HEK293T (cell line): ENCODE results near the gene NWD2.

Source experiments
- CTCF ChIA-PET: fragments of 350-600 bp; formaldehyde crosslinking; extraction: SDS; loops from one replicate; lab custom pipeline; 2021; ENCODE audit warnings: antibody characterized with exemption, inconsistent platforms; lab: Yijun Ruan, JAX
- POLR2A ChIA-PET: fragments of 350-600 bp; formaldehyde crosslinking; extraction: SDS; loops from one replicate; lab custom pipeline; 2020; ENCODE audit warnings: antibody characterized with exemption, inconsistent platforms; lab: Yijun Ruan, JAX
- DNase-seq: peaks from one replicate; pipeline ENCODE4 v3.0.0; 2012; ENCODE audit warnings: mixed read lengths; ENCODE audit errors: extremely low spot score
- ARNT ChIP-seq: fragments of 450-650 bp; IDR thresholded peaks from 2 replicates; pipeline ENCODE4 v1.6.1; 2017; ENCODE audit warnings: mild to moderate bottlenecking
- BHLHE40 ChIP-seq: fragments of 450-650 bp; IDR thresholded peaks from 2 replicates; pipeline ENCODE4 v1.6.1; 2016; ENCODE audit warnings: mild to moderate bottlenecking, moderate library complexity, borderline replicate concordance
- CTBP1 ChIP-seq: fragments of 450-650 bp; IDR thresholded peaks from 2 replicates; pipeline ENCODE4 v1.6.1; 2016; ENCODE audit warnings: borderline replicate concordance
- ELF4 ChIP-seq: fragments of 450-650 bp; IDR thresholded peaks from 2 replicates; pipeline ENCODE4 v1.6.1; 2017; ENCODE audit warnings: antibody characterized with exemption
- FOXA1 ChIP-seq: fragments of 450-650 bp; IDR thresholded peaks from 2 replicates; pipeline ENCODE4 v1.6.1; 2016; ENCODE audit warnings: mild to moderate bottlenecking
- FOXK2 ChIP-seq: fragments of 450-650 bp; IDR thresholded peaks from 2 replicates; pipeline ENCODE4 v1.6.1; 2016; ENCODE audit warnings: mild to moderate bottlenecking
- FOXM1 ChIP-seq: fragments of 450-650 bp; IDR thresholded peaks from 2 replicates; pipeline ENCODE4 v1.6.1; 2017; ENCODE audit warnings: mild to moderate bottlenecking, borderline replicate concordance
- HDGF ChIP-seq: fragments of 450-650 bp; IDR thresholded peaks from 2 replicates; pipeline ENCODE4 v1.6.1; 2017; ENCODE audit warnings: antibody characterized with exemption, borderline replicate concordance
- L3MBTL2 ChIP-seq: fragments of 450-650 bp; conservative IDR thresholded peaks from 2 replicates; pipeline ENCODE4 v1.6.1; 2016; ENCODE audit warnings: mild to moderate bottlenecking
- LEF1 ChIP-seq: fragments of 450-650 bp; IDR thresholded peaks from 2 replicates; pipeline ENCODE4 v1.6.1; 2017; ENCODE audit warnings: mild to moderate bottlenecking, borderline replicate concordance
- NFRKB ChIP-seq: fragments of 450-650 bp; IDR thresholded peaks from 2 replicates; pipeline ENCODE4 v1.6.1; 2016; ENCODE audit warnings: mild to moderate bottlenecking, moderate library complexity
- PKNOX1 ChIP-seq: fragments of 450-650 bp; IDR thresholded peaks from 2 replicates; pipeline ENCODE4 v1.6.1; 2016
- SP1 ChIP-seq: fragments of 450-650 bp; IDR thresholded peaks from 2 replicates; pipeline ENCODE4 v1.6.1; 2017
- SUZ12 ChIP-seq: fragments of 450-650 bp; IDR thresholded peaks from 2 replicates; pipeline ENCODE4 v1.6.1; 2016; ENCODE audit warnings: mild to moderate bottlenecking
- TARDBP ChIP-seq: fragments of 450-650 bp; IDR thresholded peaks from 2 replicates; pipeline ENCODE4 v1.6.1; 2016
- ZNF384 ChIP-seq: fragments of 450-650 bp; IDR thresholded peaks from 2 replicates; pipeline ENCODE4 v1.6.1; 2016

The NWD2 gene

GRCh38 chr4:37451656-37452055 is 207.1 kb downstream of the NWD2 start:
- TF ChIP-seq BHLHE40 (no peak), SP1 (no peak), FOXA1 (no peak), HDGF (no peak), FOXK2 (no peak), ELF4 (no peak), FOXM1 (no peak), NFRKB (no peak), SUZ12 (no peak), TARDBP (no peak), LEF1 (no peak), PKNOX1 (no peak), ZNF384 (no peak), CTBP1 (no peak)
- ChIA-PET CTCF (no interaction called here), POLR2A (no interaction called here)
- no peak for DNase-seq

GRCh38 chr4:37452952-37453280 is 208.4 kb downstream of the NWD2 start:
- ChIA-PET POLR2A (interaction anchor here (0.7 to 2.2 kb wide), 6 partner anchors 9 to 667 kb away, joined by 4 to 7 read pairs (median 4); partner anchors contain the start of gene PGM2), CTCF (interaction anchor here (0.9 to 1.9 kb wide), 12 partner anchors 9 to 351 kb away, joined by 3 to 25 read pairs (median 4); no protein-coding TSS in a partner anchor)
- DNase-seq, result peak; percentile 29
- TF ChIP-seq FOXM1 (no peak), NFRKB (no peak), L3MBTL2 (no peak), CTBP1 (no peak), SP1 (no peak), HDGF (no peak), PKNOX1 (no peak), FOXK2 (no peak), SUZ12 (no peak), ARNT (no peak), LEF1 (no peak), TARDBP (no peak), BHLHE40 (no peak), ZNF384 (no peak), ELF4 (no peak), FOXA1 (no peak)

- POLR2A ChIA-PET, result interaction anchor here (0.6 to 2.2 kb wide), 7 partner anchors 10 to 666 kb away, joined by 3 to 7 read pairs (median 4); partner anchors contain the start of gene PGM2
- peak; percentile 69 for DNase-seq
These were observed 208.9 kb downstream of the NWD2 start for GRCh38 chr4:37453281-37453998.

GRCh38 chr4:37453999-37454800 is 209.7 kb downstream of the NWD2 start:
- ChIA-PET CTCF (interaction anchor here (0.6 to 1.9 kb wide), 9 partner anchors 11 to 348 kb away, joined by 3 to 25 read pairs (median 5); no protein-coding TSS in a partner anchor), POLR2A (interaction anchor here (0.6 to 2.2 kb wide), 4 partner anchors 10 to 372 kb away, joined by 3 to 7 read pairs (median 5); partner anchors contain the start of gene PGM2)
- TF ChIP-seq BHLHE40, result no peak
- no peak for DNase-seq

More at GRCh38 chr4:37453281-37453998, 208.9 kb downstream of the NWD2 start:
- CTCF ChIA-PET, result interaction anchor here (0.6 to 1.9 kb wide), 14 partner anchors 9 to 350 kb away, joined by 3 to 25 read pairs (median 4); no protein-coding TSS in a partner anchor
- peak; percentile 93 for TF ChIP-seq L3MBTL2
- TF ChIP-seq HDGF, result no peak

- no peak for TF ChIP-seq LEF1
- TF ChIP-seq SP1, result no peak
- no peak for TF ChIP-seq SUZ12
- TF ChIP-seq FOXA1, result no peak
- TF ChIP-seq ARNT, result no peak
- TF ChIP-seq NFRKB, result no peak
- no peak for TF ChIP-seq FOXK2
- TF ChIP-seq CTBP1, result no peak
- TF ChIP-seq ZNF384, result no peak
- no peak for TF ChIP-seq BHLHE40
- POLR2A ChIA-PET, result no interaction called here
- DNase-seq, result no peak
- CTCF ChIA-PET, result interaction anchor here (0.5 to 0.6 kb wide), 2 partner anchors 13 to 115 kb away, joined by 3 to 4 read pairs; no protein-coding TSS in a partner anchor
These were observed 211.0 kb downstream of the NWD2 start for GRCh38 chr4:37455301-37456131.

GRCh38 chr4:37461801-37462200 is 217.3 kb downstream of the NWD2 start:
- DNase-seq, result no peak
- TF ChIP-seq BHLHE40, result no peak
- TF ChIP-seq ELF4, result no peak
- no peak for TF ChIP-seq NFRKB
- no peak for TF ChIP-seq SUZ12
- no peak for TF ChIP-seq LEF1
- TF ChIP-seq ZNF384, result no peak
- TF ChIP-seq FOXM1, result no peak
- TF ChIP-seq PKNOX1, result no peak
- no peak for TF ChIP-seq TARDBP
- ChIA-PET POLR2A (no interaction called here), CTCF (no interaction called here)
